HL-60 (cell line): ENCODE data around the gene FGD6.

Experiments used
- DNase-seq, 2 experiments: peaks; one replicate each; pipeline ENCODE4 v3.0.0-alpha.2; 2010 to 2020; ENCODE audit warnings: low read depth in 1 of 2, low spot score in 1 of 2
- H3K27ac ChIP-seq: fragments of 250-450 bp; sonication (Bioruptor Pico); replicated peaks from 2 replicates; pipeline ENCODE4 v1.5.1; 2020; ENCODE audit warnings: mild to moderate bottlenecking, moderate library complexity
- H3K27me3 ChIP-seq: fragments of 250-450 bp; sonication (Bioruptor Pico); 2 replicates; pipeline ENCODE4 v1.5.1; 2021; ENCODE audit warnings: mild to moderate bottlenecking, moderate library complexity; ENCODE audit not compliant: insufficient read depth, poor library complexity, severe bottlenecking
- H3K4me3 ChIP-seq: replicated peaks from 2 replicates; pipeline ENCODE4 v1.5.1; 2011; ENCODE audit warnings: mild to moderate bottlenecking, control low read depth, low read length; ENCODE audit not compliant: insufficient read depth
- GABPA ChIP-seq: IDR thresholded peaks from 2 replicates; pipeline ENCODE4 v1.6.1; 2012; ENCODE audit warnings: low read depth
- POLR2AphosphoS5 ChIP-seq: IDR thresholded peaks from 2 replicates; pipeline ENCODE4 v1.6.1; 2012; ENCODE audit warnings: low read depth
- SPI1 ChIP-seq: IDR thresholded peaks from 2 replicates; pipeline ENCODE4 v1.6.1; 2012; ENCODE audit warnings: low read depth, mild to moderate bottlenecking, borderline replicate concordance
- TF ChIP-seq, protein P1 (sequence below): IDR thresholded peaks from one replicate; pipeline ENCODE4 v1.5.1; 2011; ENCODE audit warnings: low read length, control low read depth, inconsistent platforms; ENCODE audit not compliant: insufficient read depth
- TF ChIP-seq, protein P2 (sequence below): IDR thresholded peaks from 2 replicates; pipeline ENCODE4 v1.6.1; 2012; ENCODE audit warnings: low read depth; ENCODE audit not compliant: insufficient replicate concordance

Gene FGD6

DNA sequence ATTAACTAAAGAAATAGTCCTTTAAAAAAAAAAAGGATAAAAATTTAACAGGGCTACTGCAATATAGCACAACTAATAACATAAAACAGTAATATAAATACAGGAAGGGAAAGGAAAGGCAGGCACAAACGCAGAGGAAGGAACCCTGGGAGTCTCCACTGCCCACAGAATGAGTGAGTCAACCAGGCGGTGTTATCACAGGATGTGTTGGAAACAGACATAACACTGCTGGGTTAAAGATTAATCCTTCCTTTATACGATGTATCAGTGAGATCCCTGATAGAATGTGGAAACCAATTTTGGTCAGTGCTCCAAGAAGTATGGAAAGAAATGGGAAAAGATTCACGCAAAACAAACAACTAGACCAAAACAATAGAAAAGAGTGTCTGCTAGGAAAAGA, 47.9 kb downstream of the FGD6 start:
- H3K27ac ChIP-seq = no peak overlapping the region
- TF ChIP-seq GABPA (no peak), SPI1 (no peak), POLR2AphosphoS5 (no peak)
- TF ChIP-seq, protein P1, sequence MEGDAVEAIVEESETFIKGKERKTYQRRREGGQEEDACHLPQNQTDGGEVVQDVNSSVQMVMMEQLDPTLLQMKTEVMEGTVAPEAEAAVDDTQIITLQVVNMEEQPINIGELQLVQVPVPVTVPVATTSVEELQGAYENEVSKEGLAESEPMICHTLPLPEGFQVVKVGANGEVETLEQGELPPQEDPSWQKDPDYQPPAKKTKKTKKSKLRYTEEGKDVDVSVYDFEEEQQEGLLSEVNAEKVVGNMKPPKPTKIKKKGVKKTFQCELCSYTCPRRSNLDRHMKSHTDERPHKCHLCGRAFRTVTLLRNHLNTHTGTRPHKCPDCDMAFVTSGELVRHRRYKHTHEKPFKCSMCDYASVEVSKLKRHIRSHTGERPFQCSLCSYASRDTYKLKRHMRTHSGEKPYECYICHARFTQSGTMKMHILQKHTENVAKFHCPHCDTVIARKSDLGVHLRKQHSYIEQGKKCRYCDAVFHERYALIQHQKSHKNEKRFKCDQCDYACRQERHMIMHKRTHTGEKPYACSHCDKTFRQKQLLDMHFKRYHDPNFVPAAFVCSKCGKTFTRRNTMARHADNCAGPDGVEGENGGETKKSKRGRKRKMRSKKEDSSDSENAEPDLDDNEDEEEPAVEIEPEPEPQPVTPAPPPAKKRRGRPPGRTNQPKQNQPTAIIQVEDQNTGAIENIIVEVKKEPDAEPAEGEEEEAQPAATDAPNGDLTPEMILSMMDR = no peak
- TF ChIP-seq, protein P2, sequence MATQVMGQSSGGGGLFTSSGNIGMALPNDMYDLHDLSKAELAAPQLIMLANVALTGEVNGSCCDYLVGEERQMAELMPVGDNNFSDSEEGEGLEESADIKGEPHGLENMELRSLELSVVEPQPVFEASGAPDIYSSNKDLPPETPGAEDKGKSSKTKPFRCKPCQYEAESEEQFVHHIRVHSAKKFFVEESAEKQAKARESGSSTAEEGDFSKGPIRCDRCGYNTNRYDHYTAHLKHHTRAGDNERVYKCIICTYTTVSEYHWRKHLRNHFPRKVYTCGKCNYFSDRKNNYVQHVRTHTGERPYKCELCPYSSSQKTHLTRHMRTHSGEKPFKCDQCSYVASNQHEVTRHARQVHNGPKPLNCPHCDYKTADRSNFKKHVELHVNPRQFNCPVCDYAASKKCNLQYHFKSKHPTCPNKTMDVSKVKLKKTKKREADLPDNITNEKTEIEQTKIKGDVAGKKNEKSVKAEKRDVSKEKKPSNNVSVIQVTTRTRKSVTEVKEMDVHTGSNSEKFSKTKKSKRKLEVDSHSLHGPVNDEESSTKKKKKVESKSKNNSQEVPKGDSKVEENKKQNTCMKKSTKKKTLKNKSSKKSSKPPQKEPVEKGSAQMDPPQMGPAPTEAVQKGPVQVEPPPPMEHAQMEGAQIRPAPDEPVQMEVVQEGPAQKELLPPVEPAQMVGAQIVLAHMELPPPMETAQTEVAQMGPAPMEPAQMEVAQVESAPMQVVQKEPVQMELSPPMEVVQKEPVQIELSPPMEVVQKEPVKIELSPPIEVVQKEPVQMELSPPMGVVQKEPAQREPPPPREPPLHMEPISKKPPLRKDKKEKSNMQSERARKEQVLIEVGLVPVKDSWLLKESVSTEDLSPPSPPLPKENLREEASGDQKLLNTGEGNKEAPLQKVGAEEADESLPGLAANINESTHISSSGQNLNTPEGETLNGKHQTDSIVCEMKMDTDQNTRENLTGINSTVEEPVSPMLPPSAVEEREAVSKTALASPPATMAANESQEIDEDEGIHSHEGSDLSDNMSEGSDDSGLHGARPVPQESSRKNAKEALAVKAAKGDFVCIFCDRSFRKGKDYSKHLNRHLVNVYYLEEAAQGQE = no peak

DNA sequence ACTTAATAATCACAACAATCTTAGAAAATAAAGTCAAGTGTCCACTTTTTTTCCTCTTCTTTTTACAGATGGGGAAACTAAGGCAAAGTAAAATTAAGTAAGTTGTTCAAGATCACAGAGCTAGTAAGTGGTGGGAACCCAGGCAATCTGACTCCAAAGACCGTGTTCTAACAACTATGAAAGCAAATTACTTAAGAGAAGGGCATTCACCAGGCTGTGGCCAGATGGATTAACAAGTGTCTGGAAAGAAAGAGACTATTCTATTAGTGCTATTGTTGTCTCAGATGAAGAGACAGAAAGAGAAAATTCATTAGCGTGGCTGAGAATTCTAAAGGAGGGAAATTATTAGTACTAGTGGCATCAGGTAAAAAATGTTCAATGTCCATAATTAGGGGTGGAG, 48.5 kb downstream of the FGD6 start:
- TF ChIP-seq GABPA = no peak
- TF ChIP-seq, protein P1 = no peak
- Histone ChIP-seq H3K4me3 (no peak overlapping the region), H3K27me3 (no peaks in the 10 kb centered on the region), H3K27ac (no peak overlapping the region)
- DNase-seq = no peak

More for the DNA sequence above, 47.9 kb downstream of the FGD6 start:
- H3K4me3 ChIP-seq = no peak overlapping the region
- no peaks in the 10 kb centered on the region for H3K27me3 ChIP-seq
- DNase-seq = no peak

DNA sequence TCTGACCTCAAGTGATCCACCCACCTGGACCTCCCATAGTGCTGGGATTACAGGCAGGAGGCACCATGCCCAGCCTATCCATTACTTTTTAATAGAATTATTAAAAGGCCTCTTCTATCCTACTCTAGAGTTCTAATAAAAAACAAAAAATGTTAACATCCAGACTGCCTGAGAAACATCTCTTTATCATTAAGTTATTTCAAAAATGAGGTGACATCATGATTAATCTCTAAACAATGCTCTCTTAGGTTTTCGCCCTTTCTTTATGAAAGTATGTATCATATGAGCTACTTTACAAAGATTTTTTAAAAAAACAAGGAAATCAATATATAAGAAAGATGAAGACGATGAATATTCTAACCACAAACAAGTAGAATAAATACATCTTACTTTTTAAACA, 52.6 kb downstream of the FGD6 start:
- Histone ChIP-seq H3K27me3 (no peaks in the 10 kb centered on the region), H3K27ac (no peak overlapping the region), H3K4me3 (no peak overlapping the region)
- no peak for DNase-seq
- TF ChIP-seq, protein P2 = no peak
- TF ChIP-seq POLR2AphosphoS5 = no peak
- TF ChIP-seq, protein P1 = no peak
- TF ChIP-seq GABPA = no peak
- no peak for TF ChIP-seq SPI1

DNA sequence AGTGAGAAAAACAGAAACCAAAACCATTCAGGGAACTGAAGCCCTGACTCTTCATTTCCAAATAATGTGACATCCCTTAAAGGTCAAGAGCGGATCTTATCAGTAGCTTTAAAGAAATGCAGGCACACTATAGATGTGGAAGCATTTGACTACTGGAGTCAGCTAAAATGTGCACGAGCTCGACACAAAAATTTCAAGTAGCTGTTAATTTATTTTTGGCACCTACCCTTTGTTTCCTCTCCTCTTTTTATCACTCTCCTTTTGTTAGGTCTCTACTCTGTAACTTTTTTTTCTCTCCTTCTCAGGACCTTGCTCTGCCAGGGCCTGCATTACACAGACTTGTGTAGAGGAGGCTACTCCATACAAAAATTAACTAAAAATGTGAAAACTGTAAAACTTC, 58.3 kb downstream of the FGD6 start:
- Histone ChIP-seq H3K4me3 (no peak overlapping the region), H3K27ac (no peak overlapping the region), H3K27me3 (no peaks in the 10 kb centered on the region)
- DNase-seq = no peak
- TF ChIP-seq SPI1 = no peak
- TF ChIP-seq GABPA = no peak
- no peak for TF ChIP-seq POLR2AphosphoS5
- TF ChIP-seq, protein P1 = no peak
- TF ChIP-seq, protein P2 = no peak
